Endothelial cell of umbilical vein (primary cell): ENCODE results near the gene SLC6A7. TPM values are rescaled to one million over a fixed set of nuclear protein-coding genes. Genes with fewer than 3 reads are reported as not detected.

Source experiments
- BruUV-seq: library from RNA; stranded (reverse); fragments of 400-500 nt; replicated peaks from 2 replicates; lab custom pipeline; 2021; lab: Mats Ljungman, UMichigan
- CTCF ChIA-PET: fragments of 300-600, 350-600 bp; sonication (Branson Sonifier 250); formaldehyde crosslinking; loops from one replicate; lab custom pipeline; 2021; ENCODE audit warnings: antibody characterized with exemption, inconsistent platforms; lab: Charles Lee
- POLR2A ChIA-PET: fragments of 300-600, 350-600 bp; sonication (Branson Sonifier 250); formaldehyde crosslinking; loops from one replicate; lab custom pipeline; 2021; ENCODE audit warnings: antibody characterized with exemption, inconsistent platforms; lab: Charles Lee
- DNase-seq: peaks from one replicate; pipeline ENCODE4 v3.0.0-alpha.2; 2011; ENCODE audit warnings: low read depth, low spot score
- FAIRE-seq: peaks from 2 replicates; lab custom pipeline; 2011; peaks lifted over from hg19 to GRCh38; lab: Jason Lieb, UNC
- H2AFZ ChIP-seq: 2 replicates; pipeline ENCODE4 v1.6.0; 2012; ENCODE audit warnings: low read depth, low read length, control low read depth, inconsistent platforms
- H3K27ac ChIP-seq: 2 replicates; pipeline ENCODE4 v1.5.1; 2011; ENCODE audit warnings: low read depth, mild to moderate bottlenecking, control low read depth, low read length, moderate library complexity; ENCODE audit not compliant: insufficient read depth
- H3K27me3 ChIP-seq, 2 experiments: 2 replicates each; pipeline versions ENCODE4 v1.6.0 to v1.6.1; 2011; ENCODE audit warnings: low read length in 2 of 2, mixed read lengths in 1 of 2; ENCODE audit not compliant: control insufficient read depth in 2 of 2, insufficient read depth in 2 of 2
- H3K36me3 ChIP-seq, 2 experiments: 2 replicates in 1 of 2; 3 replicates in 1 of 2; pipeline ENCODE4 v1.5.1; 2011; ENCODE audit warnings: low read length in 2 of 2, mild to moderate bottlenecking in 1 of 2, moderate library complexity in 1 of 2; ENCODE audit not compliant: control insufficient read depth in 2 of 2, insufficient read depth in 2 of 2; ENCODE audit errors: extremely low read depth in 1 of 2
- H3K4me1 ChIP-seq: 3 replicates; pipeline ENCODE4 v1.5.1; 2011; ENCODE audit warnings: mild to moderate bottlenecking, low read length; ENCODE audit not compliant: control insufficient read depth, insufficient read depth; ENCODE audit errors: extremely low read depth
- H3K4me2 ChIP-seq: 2 replicates; pipeline ENCODE4 v1.6.1; 2011; ENCODE audit warnings: low read length, control low read depth, mixed read lengths; ENCODE audit not compliant: insufficient read depth
- H3K4me3 ChIP-seq, 3 experiments: fragments of 200-600 bp in 1 of 3; sonication (generic), shearing (Covaris generic) in 1 of 3; replicated peaks in 1 of 3; 2 replicates each; pipeline ENCODE4 v1.5.1; 2011 to 2016; ENCODE audit warnings: control low read depth in 3 of 3, low read length in 3 of 3, mild to moderate bottlenecking in 2 of 3, inconsistent platforms in 1 of 3, low read depth in 1 of 3, moderate library complexity in 1 of 3; ENCODE audit not compliant: insufficient read depth in 1 of 3
- H3K79me2 ChIP-seq: 2 replicates; pipeline ENCODE4 v1.6.0; 2012; ENCODE audit warnings: low read length, inconsistent platforms; ENCODE audit not compliant: control insufficient read depth, insufficient read depth
- H3K9ac ChIP-seq: replicated peaks from 2 replicates; pipeline ENCODE3; 2011; ENCODE audit warnings: low read length, control low read depth; ENCODE audit not compliant: insufficient read depth; ENCODE audit errors: extremely low read depth
- H3K9me1 ChIP-seq: replicated peaks from 3 replicates; pipeline ENCODE4 v1.6.0; 2011; ENCODE audit warnings: mild to moderate bottlenecking, low read length; ENCODE audit not compliant: control insufficient read depth, insufficient read depth; ENCODE audit errors: extremely low read depth
- H3K9me3 ChIP-seq: replicated peaks from 2 replicates; pipeline ENCODE4 v1.5.1; 2012; ENCODE audit warnings: low read length, inconsistent platforms; ENCODE audit not compliant: control insufficient read depth, insufficient read depth
- H4K20me1 ChIP-seq: replicated peaks from 2 replicates; pipeline ENCODE3; 2011; ENCODE audit warnings: mild to moderate bottlenecking, low read length; ENCODE audit not compliant: control insufficient read depth, insufficient read depth; ENCODE audit errors: extremely low read depth
- CTCF ChIP-seq, 2 donors: IDR thresholded peaks; 1 replicate in 1 of 2; 2 replicates in 1 of 2; pipeline ENCODE4 v1.5.1; 2011; ENCODE audit warnings: low read length in 2 of 2, mild to moderate bottlenecking in 2 of 2, moderate library complexity in 2 of 2, control low read depth in 1 of 2, inconsistent platforms in 1 of 2, low read depth in 1 of 2; ENCODE audit not compliant: insufficient read depth in 1 of 2; ENCODE audit errors: extremely low read depth in 1 of 2
- EZH2 ChIP-seq: IDR thresholded peaks from 2 replicates; pipeline ENCODE4 v1.6.1; 2012; ENCODE audit warnings: borderline replicate concordance, low read depth, mild to moderate bottlenecking, moderate library complexity, low read length, inconsistent platforms; ENCODE audit not compliant: severe bottlenecking
- FOS ChIP-seq: IDR thresholded peaks from 2 replicates; pipeline ENCODE4 v1.6.1; 2011; ENCODE audit warnings: mild to moderate bottlenecking, low read length, moderate library complexity, borderline replicate concordance; ENCODE audit not compliant: insufficient read depth
- GATA2 ChIP-seq: IDR thresholded peaks from 2 replicates; pipeline ENCODE4 v1.7.0; 2011; ENCODE audit warnings: low read depth, mild to moderate bottlenecking, moderate library complexity, mixed read lengths, low read length; ENCODE audit not compliant: insufficient read length, insufficient read depth
- JUN ChIP-seq: IDR thresholded peaks from 2 replicates; pipeline ENCODE4 v1.6.1; 2011; ENCODE audit warnings: borderline replicate concordance, low read depth; ENCODE audit not compliant: insufficient read length, insufficient read depth
- MAX ChIP-seq: IDR thresholded peaks from 2 replicates; pipeline ENCODE4 v1.6.1; 2011; ENCODE audit not compliant: insufficient read depth, insufficient read length
- MYC ChIP-seq: IDR thresholded peaks from one replicate; pipeline ENCODE4 v1.6.1; 2011; ENCODE audit warnings: mild to moderate bottlenecking, low read depth, low read length
- POLR2A ChIP-seq: IDR thresholded peaks from 2 replicates; pipeline ENCODE4 v1.6.1; 2012; ENCODE audit warnings: low read depth, mild to moderate bottlenecking, control low read depth, low read length
- POLR2AphosphoS5 ChIP-seq: IDR thresholded peaks from 2 replicates; pipeline ENCODE4 v1.6.1; 2012; ENCODE audit warnings: low read depth, mild to moderate bottlenecking, control low read depth, low read length, moderate library complexity; ENCODE audit not compliant: insufficient read depth
- dilution Hi-C: fragments of 300-500 bp; cut with MboI; formaldehyde crosslinking; loops from one replicate; pipeline ENCODE4 v1.15.0; 2019; ENCODE audit warnings: low sequenced_read_pairs; ENCODE audit not compliant: extremely low pct_ligation_motif_present
- intact Hi-C: fragments of 100-400 bp; cut with micrococcal nuclease; formaldehyde crosslinking; loops from one replicate; pipeline ENCODE4 v1.10.0; 2022
- polyA plus RNA-seq, 4 experiments: library from polyadenylated mRNA; depleted of rRNA in 3 of 4; stranded (reverse) in 3 of 4; unstranded in 1 of 4; fragments of >200 nt; gene quantifications; 2 replicates each; pipeline versions ENCODE4 v1.2.1 to v1.2.3, GENCODE V29; 2011 to 2012; ENCODE audit warnings: missing spikeins in 1 of 4
- total RNA-seq: library from RNA; stranded (reverse); gene quantifications from 2 replicates; pipeline ENCODE4 v1.2.3, GENCODE V29; 2021

The SLC6A7 gene
- total and polyA plus RNA-seq, 2 donors (not counting 3 experiments of a cell fraction or from before 2014, with no cell fraction given): not detected

GRCh38 chr5:150248946-150249345 is 59.1 kb downstream of the SLC6A7 start:
- FAIRE-seq (no peak), DNase-seq (no peak)
- TF ChIP-seq JUN: no peak
- TF ChIP-seq GATA2: no peak
- no peak for TF ChIP-seq MYC
- TF ChIP-seq POLR2A: no peak
- TF ChIP-seq FOS: no peak
- no peak for TF ChIP-seq CTCF (IDR thresholded peaks at IDR 0.05; ENCODE audit: extremely low read depth in 1 of 2, insufficient read depth in 1 of 2, low read depth in 1 of 2, low read length in 2 of 2)
- TF ChIP-seq POLR2AphosphoS5: no peak
- no peak for TF ChIP-seq MAX
- no peak for TF ChIP-seq EZH2
- ChIA-PET CTCF (no interaction called here), POLR2A (no interaction called here)
- Histone ChIP-seq H3K4me2 (no peak overlapping the region), H3K9me1 (no peaks in the 10 kb centered on the region), H3K4me3 (no peak overlapping the region), H3K79me2 (no peaks in the 10 kb centered on the region), H3K36me3 (no peaks in the 10 kb centered on the region), H3K9ac (no peak overlapping the region), H3K27me3 (no peaks in the 10 kb centered on the region), H3K4me1 (no peaks in the 10 kb centered on the region), H3K9me3 (no peaks in the 10 kb centered on the region), H4K20me1 (no peaks in the 10 kb centered on the region), H2AFZ (no peak overlapping the region), H3K27ac (no peak overlapping the region)
- BruUV-seq: no TSS peak
- dilution Hi-C loops (no loop called here), intact Hi-C loops (no loop called here)
